Choroid plexus epithelial cell (primary cell): ENCODE results near the gene CAMKMT.

Source experiments
- DNase-seq: peaks from one replicate; pipeline ENCODE4 v3.0.0-alpha.2; 2010; ENCODE audit warnings: low read depth
- H3K4me3 ChIP-seq: 2 replicates; pipeline ENCODE4 v1.5.1; 2011; ENCODE audit warnings: low read depth, mild to moderate bottlenecking, control low read depth, low read length, moderate library complexity
- TF ChIP-seq, protein P1 (sequence below): conservative IDR thresholded peaks from 2 replicates; pipeline ENCODE4 v1.5.1; 2011; ENCODE audit warnings: low read depth, mild to moderate bottlenecking, control low read depth, inconsistent platforms, low read length, moderate library complexity

CAMKMT gene

DNA sequence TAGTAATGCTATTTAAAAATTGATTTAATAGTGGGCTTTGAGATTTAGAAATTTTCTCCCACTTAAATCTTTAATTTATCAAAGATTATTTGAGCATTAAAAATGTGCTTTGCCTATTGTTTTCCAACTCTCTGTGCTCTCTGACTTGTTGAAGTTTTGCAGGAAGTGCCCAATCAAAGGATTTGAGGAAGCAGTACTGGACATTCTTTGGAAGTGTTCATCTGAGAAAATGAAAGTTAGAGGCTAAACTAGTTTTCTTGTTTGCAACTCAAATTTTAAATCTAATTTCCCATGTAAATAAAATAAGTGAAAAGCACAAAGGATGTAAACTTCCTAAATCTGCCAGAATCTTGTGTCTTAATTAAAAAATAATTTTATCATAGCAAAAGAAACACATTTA lies 89.1 kb downstream of the CAMKMT start:
- TF ChIP-seq, protein P1, sequence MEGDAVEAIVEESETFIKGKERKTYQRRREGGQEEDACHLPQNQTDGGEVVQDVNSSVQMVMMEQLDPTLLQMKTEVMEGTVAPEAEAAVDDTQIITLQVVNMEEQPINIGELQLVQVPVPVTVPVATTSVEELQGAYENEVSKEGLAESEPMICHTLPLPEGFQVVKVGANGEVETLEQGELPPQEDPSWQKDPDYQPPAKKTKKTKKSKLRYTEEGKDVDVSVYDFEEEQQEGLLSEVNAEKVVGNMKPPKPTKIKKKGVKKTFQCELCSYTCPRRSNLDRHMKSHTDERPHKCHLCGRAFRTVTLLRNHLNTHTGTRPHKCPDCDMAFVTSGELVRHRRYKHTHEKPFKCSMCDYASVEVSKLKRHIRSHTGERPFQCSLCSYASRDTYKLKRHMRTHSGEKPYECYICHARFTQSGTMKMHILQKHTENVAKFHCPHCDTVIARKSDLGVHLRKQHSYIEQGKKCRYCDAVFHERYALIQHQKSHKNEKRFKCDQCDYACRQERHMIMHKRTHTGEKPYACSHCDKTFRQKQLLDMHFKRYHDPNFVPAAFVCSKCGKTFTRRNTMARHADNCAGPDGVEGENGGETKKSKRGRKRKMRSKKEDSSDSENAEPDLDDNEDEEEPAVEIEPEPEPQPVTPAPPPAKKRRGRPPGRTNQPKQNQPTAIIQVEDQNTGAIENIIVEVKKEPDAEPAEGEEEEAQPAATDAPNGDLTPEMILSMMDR = no peak

GRCh38 chr2:44452069-44452583 lies 90.4 kb downstream of the CAMKMT start:
- TF ChIP-seq, protein P1 = no peak

More for the DNA sequence above, 89.1 kb downstream of the CAMKMT start:
- H3K4me3 ChIP-seq = no peak overlapping the region
- no peak for DNase-seq

GRCh38 chr2:44453259-44453658 lies 91.5 kb downstream of the CAMKMT start:
- no peak overlapping the region for H3K4me3 ChIP-seq
- no peak for DNase-seq
- TF ChIP-seq, protein P1 = no peak

More at GRCh38 chr2:44452069-44452583, 90.4 kb downstream of the CAMKMT start:
- no peak for DNase-seq
- no peak overlapping the region for H3K4me3 ChIP-seq

- no peak for DNase-seq
- no peak overlapping the region for H3K4me3 ChIP-seq
- TF ChIP-seq, protein P1 = no peak
Observed at GRCh38 chr2:44455877-44456276, 94.1 kb downstream of the CAMKMT start.

GRCh38 chr2:44456946-44457345 lies 95.2 kb downstream of the CAMKMT start:
- no peak overlapping the region for H3K4me3 ChIP-seq
- TF ChIP-seq, protein P1 = no peak
- no peak for DNase-seq

GRCh38 chr2:44459739-44460138 lies 98.0 kb downstream of the CAMKMT start:
- DNase-seq = no peak
- TF ChIP-seq, protein P1 = no peak
- no peak overlapping the region for H3K4me3 ChIP-seq
